Lower leg skin (tissue), 4 donors: ENCODE measurements around the gene IL1R2. TPM values are rescaled to one million over a fixed set of nuclear protein-coding genes. Genes with fewer than 3 reads are reported as not detected.

Experiments used
- DNase-seq, 2 donors: peaks; one replicate each; pipeline ENCODE4 v3.0.0-alpha.2; 2019; ENCODE audit warnings: low spot score in 2 of 2
- H3K4me3 ChIP-seq: fragments of 200-600 bp; sonication (generic); 2 replicates; pipeline ENCODE4 v1.5.1; 2017; ENCODE audit warnings: mild to moderate bottlenecking, low read depth; ENCODE audit not compliant: poor library complexity, severe bottlenecking
- CTCF ChIP-seq, 3 donors: fragments of 450-650 bp; IDR thresholded peaks; one replicate each; pipeline ENCODE4 v1.5.1; 2016; ENCODE audit warnings: antibody characterized with exemption in 3 of 3, mild to moderate bottlenecking in 3 of 3, moderate library complexity in 2 of 3
- POLR2A ChIP-seq, 2 donors: fragments of 450-650 bp; IDR thresholded peaks; one replicate each; pipeline ENCODE4 v1.6.1; 2016 to 2017; ENCODE audit warnings: antibody characterized with exemption in 2 of 2, mild to moderate bottlenecking in 1 of 2, moderate library complexity in 1 of 2
- WGBS, 2 donors: methylation state at CpG; one replicate each; pipeline ENCODE4 v1.1.5; 2018; 5-methylcytosine and 5-hydroxymethylcytosine counted together
- intact Hi-C: fragments of 100-400 bp; cut with DNase I; formaldehyde crosslinking; loops from one replicate; pipeline ENCODE4 v1.15.0; 2023; ENCODE audit warnings: low total_unique reads
- total RNA-seq, 4 donors: library from RNA; depleted of rRNA; stranded (reverse); fragments of >200 nt; gene quantifications; one replicate each; pipeline ENCODE4 v1.1.0, GENCODE V29; 2016

IL1R2 gene
- total RNA-seq, 4 donors from 2014 or later, result 58.4 to 106 (median 68.7) TPM

GRCh38 chr2:102072741-102073140 lies 81.0 kb downstream of the IL1R2 start:
- no peak overlapping the region for H3K4me3 ChIP-seq
- TF ChIP-seq CTCF (IDR thresholded peaks at IDR 0.05) (no peak), POLR2A (IDR thresholded peaks at IDR 0.05) (no peak)
- no peak for DNase-seq
- 91 to 96% methylated on average over 5 of the region's 5 CpGs for WGBS, 2 donors
- intact Hi-C loops, result no loop called here

- no peak for DNase-seq
- TF ChIP-seq CTCF (IDR thresholded peaks at IDR 0.05) (no peak), POLR2A (IDR thresholded peaks at IDR 0.05) (no peak)
- intact Hi-C loops, result no loop called here
- no peak overlapping the region for H3K4me3 ChIP-seq
- 96 to 97% methylated on average over 2 of the region's 2 CpGs for WGBS, 2 donors
Observed at GRCh38 chr2:102073168-102073724, 81.5 kb downstream of the IL1R2 start.

- WGBS, 2 donors, result 72 to 77% methylated on average over 6 of the region's 6 CpGs
- intact Hi-C loops, result no loop called here
- no peak for DNase-seq
- TF ChIP-seq CTCF (IDR thresholded peaks at IDR 0.05) (no peak), POLR2A (IDR thresholded peaks at IDR 0.05) (no peak)
- peak overlapping the region; percentile 3 for H3K4me3 ChIP-seq
Observed at GRCh38 chr2:102074152-102074783, 82.5 kb downstream of the IL1R2 start.

GRCh38 chr2:102075479-102075878 lies 83.7 kb downstream of the IL1R2 start:
- intact Hi-C loops, result no loop called here
- no peak for TF ChIP-seq POLR2A (IDR thresholded peaks at IDR 0.05)
- DNase-seq, result no peak
- H3K4me3 ChIP-seq, result no peak overlapping the region
- 53 to 69% methylated on average over 2 of the region's 2 CpGs for WGBS, 2 donors

- DNase-seq, result no peak
- TF ChIP-seq CTCF (IDR thresholded peaks at IDR 0.05) (no peak), POLR2A (IDR thresholded peaks at IDR 0.05) (no peak)
- intact Hi-C loops, result no loop called here
- no peak overlapping the region for H3K4me3 ChIP-seq
Observed at GRCh38 chr2:102076512-102076911, 84.8 kb downstream of the IL1R2 start.

Other genes starting within 250 kb of the IL1R2 start
- 10 to 100 TPM; 43.2 to 92.9 (median 53.0) TPM for gene IL1R1, start 150.8 kb downstream of the IL1R2 start, total RNA-seq
- 10 to 100 TPM; 12.7 to 21.9 (median 18.5) TPM for gene IL1RL2, start 195.1 kb downstream of the IL1R2 start, total RNA-seq